GM18870 (cell line): ENCODE measurements around the gene CCR9.

ENCODE experiments used
- ATAC-seq: cut with Tn5 transposase; IDR thresholded peaks from one replicate; pipeline ENCODE4 v1.9.1; 2021; ENCODE audit warnings: moderate library complexity; ENCODE audit not compliant: unreplicated experiment

Gene CCR9

DNA sequence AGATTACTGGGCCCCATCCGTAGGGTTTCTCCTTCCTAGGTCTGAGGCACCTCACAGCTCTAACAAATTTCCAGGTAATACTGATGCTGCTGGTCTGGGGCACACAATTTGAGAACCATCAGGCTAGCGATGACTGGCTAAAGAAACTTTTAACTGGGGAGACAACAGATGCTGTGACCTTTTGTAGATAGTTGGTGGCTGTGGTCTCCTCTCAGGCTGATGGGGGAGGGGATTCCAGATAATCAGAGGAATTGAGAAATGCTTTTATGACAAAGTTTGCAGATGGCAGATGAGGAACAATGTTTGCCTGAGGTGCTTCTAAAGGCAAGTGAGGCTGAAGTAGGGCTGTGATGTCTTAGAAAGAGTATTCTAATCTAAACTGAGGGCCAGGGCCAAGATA lies 13.8 kb upstream of the CCR9 start:
- no peak for ATAC-seq

GRCh38 chr3:45873036-45873435 lies 13.3 kb upstream of the CCR9 start:
- ATAC-seq, result no peak

- ATAC-seq, result no peak
Observed at GRCh38 chr3:45873638-45874037, 12.7 kb upstream of the CCR9 start.

DNA sequence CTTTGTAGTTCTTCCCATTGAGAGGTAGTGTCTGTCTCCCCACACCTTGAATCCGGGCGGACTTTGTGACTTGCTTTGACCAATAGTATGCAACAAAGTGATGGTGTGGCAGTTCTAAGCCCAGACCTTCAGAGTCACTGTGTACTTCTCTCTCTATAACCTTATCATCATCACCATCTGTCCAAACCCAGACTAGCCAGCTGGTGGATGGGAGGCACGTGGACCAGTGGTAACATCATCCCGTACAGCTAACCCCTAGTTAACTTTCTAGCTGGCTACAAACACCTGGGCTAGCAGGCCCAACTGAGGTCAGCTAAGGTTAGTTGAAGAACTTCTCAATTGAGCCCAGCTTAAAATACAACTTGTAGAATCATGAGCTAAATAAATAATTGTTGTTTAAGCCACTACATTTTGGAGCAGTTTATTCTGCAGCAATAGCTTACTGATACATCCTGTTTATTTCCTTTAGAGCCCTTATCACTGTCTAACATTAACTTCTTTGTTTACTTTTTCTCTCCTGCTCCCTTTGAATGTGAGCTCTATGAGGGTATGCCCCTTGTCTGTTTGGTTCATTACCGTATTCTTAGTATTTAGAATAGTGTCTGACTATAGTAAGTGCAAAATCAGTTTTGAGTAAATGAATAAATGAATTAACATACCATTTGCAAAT lies 11.5 kb upstream of the CCR9 start:
- no peak for ATAC-seq

DNA sequence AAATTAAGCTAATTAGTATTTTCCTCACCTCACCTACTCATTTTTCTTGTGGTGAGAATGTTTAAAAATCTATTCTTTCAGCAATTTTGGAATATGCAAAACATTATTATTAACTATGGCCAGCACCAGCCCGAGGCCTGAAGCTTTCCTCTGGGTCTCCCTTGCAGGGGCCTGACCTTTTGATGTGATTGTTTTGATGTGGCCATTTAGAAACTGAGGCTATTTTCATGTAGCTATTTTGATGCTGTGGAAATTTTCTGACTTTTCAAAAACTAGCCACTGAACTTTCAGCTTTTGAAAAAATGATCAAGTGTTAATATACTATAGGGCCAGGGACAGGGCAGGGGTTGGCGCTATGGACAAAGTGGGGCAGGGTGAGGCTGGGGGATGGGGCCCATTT lies 8.2 kb upstream of the CCR9 start:
- ATAC-seq, result no peak

GRCh38 chr3:45880725-45881077 lies 5.6 kb upstream of the CCR9 start:
- no peak for ATAC-seq

DNA sequence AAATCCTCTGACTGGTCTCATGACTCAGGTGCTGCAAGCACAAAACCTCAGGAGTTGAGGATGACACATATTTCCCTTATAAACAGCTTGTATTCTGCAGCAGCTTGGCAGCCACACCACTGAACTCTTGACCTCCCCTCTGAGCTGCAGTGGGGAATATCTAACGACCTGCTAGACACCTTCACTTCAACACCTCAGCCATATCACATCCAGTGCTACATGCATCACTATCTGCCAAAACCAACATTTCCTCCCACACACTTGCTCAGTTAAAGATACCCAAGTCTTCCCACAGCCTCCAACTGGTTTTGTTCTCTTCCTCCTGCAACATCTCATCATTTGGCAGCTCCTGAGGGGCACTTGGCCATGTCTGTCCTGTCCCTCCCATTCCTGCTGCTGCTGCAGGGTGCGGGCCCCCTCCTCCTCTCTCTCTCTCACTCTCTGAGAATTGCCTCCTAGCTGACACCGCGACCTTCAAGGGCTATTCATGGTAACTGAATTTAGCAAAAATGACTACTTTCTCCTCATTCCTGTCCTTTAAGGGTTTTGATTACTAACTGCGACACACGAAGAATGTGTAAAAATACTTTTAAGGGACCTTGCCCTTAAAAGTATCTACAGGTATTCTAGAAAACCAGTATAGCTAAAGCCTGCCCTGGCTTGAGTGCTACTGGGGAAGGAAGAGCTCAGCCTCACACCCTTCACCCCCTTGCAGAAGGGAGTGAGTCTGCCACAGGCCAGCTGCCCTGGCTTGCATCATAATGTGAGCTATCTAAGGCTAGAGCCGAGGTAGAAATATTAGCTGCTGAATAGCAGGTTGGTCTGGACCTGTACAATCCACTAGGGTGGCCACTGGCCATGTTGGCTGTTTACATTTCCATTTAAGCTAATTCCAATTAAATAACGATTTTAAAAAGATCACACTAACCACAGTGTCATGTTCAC lies 5.0 kb upstream of the CCR9 start:
- no peak for ATAC-seq

DNA sequence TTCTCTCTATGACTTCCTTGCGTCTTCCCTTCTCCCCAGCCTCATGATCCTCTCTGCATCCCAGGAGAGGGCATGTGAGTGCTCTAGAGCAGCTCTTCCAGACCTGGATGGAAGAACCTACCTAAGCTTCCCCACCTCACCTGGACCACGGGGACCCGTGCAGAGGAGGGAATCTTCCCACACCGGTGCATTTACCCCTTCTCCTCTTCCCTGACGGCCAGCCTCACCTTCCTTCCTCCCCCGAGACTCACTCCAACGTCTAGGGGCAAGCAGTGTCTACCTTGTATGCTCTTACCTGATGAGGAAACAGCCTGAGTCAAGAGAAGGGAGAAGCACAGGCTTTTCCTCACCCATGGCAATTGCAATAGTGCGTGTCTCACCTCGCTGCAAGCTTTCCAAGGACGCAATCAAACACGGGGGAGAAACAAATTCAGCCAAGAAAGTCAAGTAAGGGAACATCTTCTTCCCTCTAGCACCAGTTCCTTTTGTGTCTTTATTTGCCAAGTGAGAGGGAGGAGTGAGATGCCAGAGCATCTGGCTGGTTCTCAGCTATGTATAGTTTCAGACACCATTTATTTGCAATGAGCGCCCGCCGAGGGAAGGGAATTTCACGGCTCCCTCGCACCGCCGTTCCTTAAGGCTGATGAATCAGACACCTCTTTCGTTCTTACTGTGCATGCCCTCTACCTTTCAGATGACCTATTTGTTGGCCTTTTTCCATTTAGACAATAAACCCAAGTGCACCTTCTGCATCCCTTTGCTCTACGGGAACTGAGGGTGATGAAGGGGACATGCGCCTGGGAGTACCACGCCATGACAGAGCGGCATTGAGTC lies 1.8 kb upstream of the CCR9 start:
- no peak for ATAC-seq

- no peak for ATAC-seq
Observed at GRCh38 chr3:45887285-45887684, 942 bp downstream of the CCR9 start.

DNA sequence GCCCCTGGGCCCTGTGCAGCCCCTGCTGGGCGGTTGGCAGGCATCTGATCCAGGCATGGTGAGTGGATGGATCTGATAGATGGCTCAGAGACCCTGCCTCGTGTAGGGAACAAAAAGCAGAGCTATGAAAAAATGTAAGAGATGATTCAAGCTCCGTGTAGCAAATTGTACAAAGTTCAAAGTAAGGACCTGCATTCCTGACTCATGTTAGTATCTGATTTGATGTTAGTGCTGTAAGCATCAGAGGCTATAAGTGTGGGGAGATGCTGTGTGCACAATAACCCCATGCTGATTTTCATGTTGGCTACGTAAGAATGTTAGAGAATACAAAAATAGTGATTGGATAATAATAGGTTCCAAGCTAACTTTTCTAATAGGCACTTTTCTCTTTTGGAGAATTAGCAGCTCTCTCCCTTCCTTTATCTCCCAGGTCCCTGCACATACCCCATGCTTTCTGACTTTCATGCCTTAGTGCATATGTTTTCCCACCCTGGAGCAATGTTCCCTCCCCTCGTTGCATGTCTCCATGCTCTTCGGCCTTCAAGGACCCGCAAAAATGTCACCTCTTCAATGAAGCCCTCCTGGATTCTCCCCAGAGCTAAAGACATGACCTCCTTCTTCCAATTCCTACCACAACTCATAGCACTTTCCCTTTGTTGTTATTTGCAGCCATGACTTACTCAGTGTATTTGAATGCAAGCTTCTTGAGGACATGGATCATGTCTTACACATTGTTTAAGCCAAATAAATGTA lies 1.6 kb downstream of the CCR9 start:
- no peak for ATAC-seq

DNA sequence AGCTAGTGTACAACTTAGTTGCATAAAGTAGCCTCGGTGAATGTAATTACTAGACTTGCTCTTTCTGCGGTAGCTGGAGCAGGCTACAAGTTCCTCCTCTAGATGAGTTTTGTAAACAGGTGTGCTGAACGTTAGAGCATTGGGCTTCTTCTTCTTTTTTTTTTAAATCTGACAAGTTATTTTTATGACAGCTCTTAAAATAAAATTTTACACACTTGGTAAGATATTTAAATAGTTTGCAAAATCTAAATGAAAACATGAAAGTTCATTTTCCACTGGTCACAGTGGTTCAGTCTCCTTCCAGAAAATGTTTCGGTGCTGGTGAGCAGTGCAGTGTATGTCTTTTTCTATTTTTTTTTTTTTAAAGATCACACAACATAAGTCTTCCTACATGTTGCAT lies 3.0 kb downstream of the CCR9 start:
- ATAC-seq, result no peak

GRCh38 chr3:45890405-45890804 lies 4.1 kb downstream of the CCR9 start:
- ATAC-seq, result no peak

- ATAC-seq, result no peak
Observed at GRCh38 chr3:45892161-45892560, 5.8 kb downstream of the CCR9 start.

DNA sequence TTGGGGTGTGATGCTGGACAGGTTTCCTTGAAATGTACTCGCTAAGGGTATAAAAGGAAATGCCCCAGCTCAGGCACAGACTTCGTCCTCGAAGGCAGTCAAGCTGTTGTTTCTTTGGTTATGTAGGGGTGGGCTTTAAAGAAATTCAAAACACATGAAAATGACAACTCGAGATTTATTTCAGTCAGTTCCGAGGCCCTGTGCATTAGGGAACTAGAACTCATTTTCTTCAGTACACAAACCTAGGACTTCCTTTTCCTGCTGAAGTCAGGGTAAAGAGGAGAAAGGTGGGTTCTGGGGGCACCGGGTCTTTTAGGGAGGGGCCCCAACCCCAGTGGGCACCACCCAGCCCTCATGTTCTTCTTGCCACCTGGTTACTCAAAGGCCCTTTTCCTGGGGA lies 7.7 kb downstream of the CCR9 start:
- ATAC-seq, result no peak

- ATAC-seq, result no peak
Observed at GRCh38 chr3:45895686-45896468, 9.5 kb downstream of the CCR9 start.

GRCh38 chr3:45896956-45897355 lies 10.6 kb downstream of the CCR9 start:
- no peak for ATAC-seq

GRCh38 chr3:45904931-45905330 lies 18.6 kb downstream of the CCR9 start:
- no peak for ATAC-seq

- no peak for ATAC-seq
Observed at GRCh38 chr3:45905755-45906154, 19.4 kb downstream of the CCR9 start.

- no peak for ATAC-seq
Observed at GRCh38 chr3:45906681-45907407, 20.5 kb downstream of the CCR9 start.
